CD4-positive, alpha-beta T cell (primary cell): ENCODE data around the gene CFB. TPM values are rescaled to one million over a fixed set of nuclear protein-coding genes. Genes with fewer than 3 reads are reported as not detected.

Source experiments
- ATAC-seq: fragments of 200-7000 bp; cut with Tn5 transposase; one replicate; pipeline ENCODE4 v1.10.0; 2022; ENCODE audit warnings: mild to moderate bottlenecking; ENCODE audit not compliant: poor library complexity
- CTCF ChIA-PET: fragments of 350-600 bp; sonication (Branson Sonifier 250); formaldehyde crosslinking; loops from one replicate; lab custom pipeline; 2021; ENCODE audit warnings: antibody characterized with exemption, inconsistent platforms; lab: Charles Lee
- POLR2A ChIA-PET: fragments of 350-600 bp; sonication (Branson Sonifier 250); formaldehyde crosslinking; loops from one replicate; lab custom pipeline; 2021; ENCODE audit warnings: antibody characterized with exemption, inconsistent platforms; lab: Charles Lee
- DNase-seq, 14 experiments: peaks; one replicate each; pipeline ENCODE4 v3.0.0-alpha.2; 2013 to 2020; ENCODE audit warnings: mixed read lengths in 2 of 14
- H3K27ac ChIP-seq, 2 donors: one replicate each; pipeline versions ENCODE4 v1.5.1 to v1.7.0; 2013; ENCODE audit warnings: low read length in 2 of 2, low read depth in 1 of 2, mild to moderate bottlenecking in 1 of 2
- H3K27me3 ChIP-seq, 2 experiments: 1 replicate in 1 of 2; 2 replicates in 1 of 2; pipeline versions ENCODE4 v1.6.1 to v1.7.0; 2013; ENCODE audit warnings: low read length in 2 of 2, control low read depth in 1 of 2, mild to moderate bottlenecking in 1 of 2, moderate library complexity in 1 of 2; ENCODE audit not compliant: insufficient read depth in 2 of 2, control insufficient read depth in 1 of 2
- H3K36me3 ChIP-seq: one replicate; pipeline ENCODE4 v1.6.1; 2013; ENCODE audit warnings: low read length, control low read depth; ENCODE audit not compliant: insufficient read depth
- H3K4me1 ChIP-seq: one replicate; pipeline ENCODE4 v1.6.1; 2013; ENCODE audit warnings: low read length, control low read depth; ENCODE audit not compliant: insufficient read depth
- H3K4me3 ChIP-seq: one replicate; pipeline ENCODE4 v1.5.1; 2013; ENCODE audit warnings: mild to moderate bottlenecking, low read length, moderate library complexity
- H3K9me3 ChIP-seq, 2 experiments: 1 replicate in 1 of 2; 2 replicates in 1 of 2; pipeline versions ENCODE4 v1.6.1 to v1.7.0; 2013; ENCODE audit warnings: low read length in 2 of 2, mild to moderate bottlenecking in 2 of 2, control low read depth in 1 of 2, moderate library complexity in 1 of 2; ENCODE audit not compliant: control insufficient read depth in 1 of 2, insufficient read depth in 1 of 2
- H3K27ac Mint-ChIP-seq: one replicate; pipeline ENCODE4 v1.8.0; 2020; ENCODE audit warnings: mixed read lengths
- H3K27me3 Mint-ChIP-seq: one replicate; pipeline ENCODE4 v1.8.0; 2021; ENCODE audit warnings: mixed read lengths
- H3K36me3 Mint-ChIP-seq: one replicate; pipeline ENCODE4 v1.8.0; 2021; ENCODE audit warnings: low read depth, mixed read lengths
- H3K4me1 Mint-ChIP-seq: one replicate; pipeline ENCODE4 v1.8.0; 2021; ENCODE audit warnings: low read depth, mixed read lengths
- H3K4me3 Mint-ChIP-seq: one replicate; pipeline ENCODE4 v1.8.0; 2020; ENCODE audit warnings: mild to moderate bottlenecking, mixed read lengths
- H3K9me3 Mint-ChIP-seq: one replicate; pipeline ENCODE4 v1.8.0; 2020; ENCODE audit warnings: mixed read lengths
- CTCF ChIP-seq: fragments of 200-600 bp; IDR thresholded peaks from one replicate; pipeline ENCODE4 v1.8.0; 2022; ENCODE audit warnings: antibody characterized with exemption, mild to moderate bottlenecking
- intact Hi-C, 2 experiments: fragments of 100-400 bp; cut with DNase I in 1 of 2; cut with micrococcal nuclease in 1 of 2; formaldehyde crosslinking; loops; one replicate each; pipeline versions ENCODE4 v1.15.1 to v1.9.0; 2023 to 2025; cut with DNase I, micrococcal nuclease
- total RNA-seq, 174 experiments: library from RNA in 2 of 174; stranded (reverse) in 2 of 174; gene quantifications; one replicate each; pipeline ENCODE4 v1.2.3 and lab custom pipeline; 2021 to 2026

CFB gene
- total RNA-seq, 2 experiments from 2014 or later = 1.5 to 2.2 TPM

- POLR2A ChIA-PET = no interaction called here
- no peak overlapping the region for H3K27ac ChIP-seq
Observed at GRCh38 chr6:31952890-31953289, 7.0 kb downstream of the CFB start.

DNA sequence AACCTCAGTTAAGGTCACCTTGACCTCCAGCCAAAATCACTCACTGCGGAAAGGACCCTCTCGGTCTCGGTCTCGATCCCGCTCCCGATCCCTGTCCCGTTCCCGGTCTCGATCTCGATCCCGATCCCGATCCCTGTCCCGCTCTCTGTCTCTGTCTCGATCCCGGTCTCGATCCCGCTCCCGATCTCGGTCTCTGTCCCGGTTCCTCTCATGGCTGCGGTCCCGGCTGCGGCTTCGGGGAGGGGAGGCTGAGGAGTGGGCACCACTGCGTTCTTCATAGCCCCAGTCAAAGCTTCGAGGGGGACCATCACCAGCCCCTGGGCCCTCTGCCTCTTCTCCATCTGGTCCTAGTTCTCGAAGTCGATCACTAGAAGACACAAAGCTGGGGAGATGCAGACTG, 8.6 kb downstream of the CFB start:
- Histone ChIP-seq H3K27ac (no peak overlapping the region), H3K36me3 (peaks cover 55% of the 10 kb centered on the region), H3K4me1 (peaks cover 19% of the 10 kb centered on the region), H3K9me3 (no peaks in the 10 kb centered on the region), H3K4me3 (no peak overlapping the region), H3K27me3 (no peaks in the 10 kb centered on the region)
- POLR2A ChIA-PET = no interaction called here
- no peak for TF ChIP-seq CTCF
- CTCF ChIA-PET = no interaction called here
- ATAC-seq (no peak), DNase-seq (no peak)
- Mint-ChIP-seq H3K4me3 (no peak overlapping the region), H3K4me1 (peaks cover 26% of the 10 kb centered on the region), H3K27me3 (no peaks in the 10 kb centered on the region), H3K9me3 (no peaks in the 10 kb centered on the region), H3K27ac (no peak overlapping the region), H3K36me3 (peaks cover 71% of the 10 kb centered on the region)
- intact Hi-C loops = loop anchor here in 1 of 2 experiments (5.0 to 10.0 kb wide), 2 partner anchors 272 to 1890 kb away; partner anchors contain the start of genes LY6G5C, POLR1H and PPP1R11

More at GRCh38 chr6:31952890-31953289, 7.0 kb downstream of the CFB start:
- CTCF ChIA-PET = interaction anchor here (0.6 to 2.0 kb wide), 5 partner anchors 11 to 152 kb away, joined by 3 to 7 read pairs (median 4); partner anchors contain the start of genes DXO and EHMT2
- H3K27me3 Mint-ChIP-seq = no peaks in the 10 kb centered on the region
- H3K36me3 ChIP-seq = peaks cover 55% of the 10 kb centered on the region
- H3K9me3 Mint-ChIP-seq = no peaks in the 10 kb centered on the region
- peaks cover 10% of the 10 kb centered on the region for H3K4me1 Mint-ChIP-seq
- DNase-seq (no peak), ATAC-seq (no peak)
- intact Hi-C loops = loop anchor here in 1 of 2 experiments (5.0 to 10.0 kb wide), 2 partner anchors 271 to 1888 kb away; partner anchors contain the start of genes LY6G5C, POLR1H and PPP1R11
- TF ChIP-seq CTCF = no peak
- H3K27me3 ChIP-seq = no peaks in the 10 kb centered on the region
- no peak overlapping the region for H3K4me3 ChIP-seq
- peak overlapping the region; percentile 53 for H3K27ac Mint-ChIP-seq
- no peaks in the 10 kb centered on the region for H3K9me3 ChIP-seq
- peaks cover 6% of the 10 kb centered on the region for H3K4me1 ChIP-seq
- no peak overlapping the region for H3K4me3 Mint-ChIP-seq
- peaks cover 58% of the 10 kb centered on the region for H3K36me3 Mint-ChIP-seq

GRCh38 chr6:31956796-31957195, 10.9 kb downstream of the CFB start:
- no peaks in the 10 kb centered on the region for H3K27me3 Mint-ChIP-seq
- H3K4me3 ChIP-seq = no peak overlapping the region
- ChIA-PET POLR2A (interaction anchor here (3.5 to 5.4 kb wide), 2 partner anchors 14 to 94 kb away, joined by 10 to 102 read pairs; partner anchors contain the start of genes DXO and NEU1), CTCF (no interaction called here)
- H3K9me3 Mint-ChIP-seq = no peaks in the 10 kb centered on the region
- H3K4me1 ChIP-seq = peaks cover 30% of the 10 kb centered on the region
- peak overlapping the region; percentile 97 for H3K27ac Mint-ChIP-seq
- no peak for ATAC-seq
- intact Hi-C loops = loop anchor here (5.0 to 10.0 kb wide), 5 partner anchors 59 to 1892 kb away; partner anchors contain the start of genes AGPAT1 (in 1 of the 2), ATF6B (in 1 of the 2), DDX39B (in 1 of the 2) and EHMT2 (in 1 of the 2)
- no peak for DNase-seq
- H3K27me3 ChIP-seq = no peaks in the 10 kb centered on the region
- peaks cover 38% of the 10 kb centered on the region for H3K4me1 Mint-ChIP-seq
- peaks cover 80% of the 10 kb centered on the region for H3K36me3 Mint-ChIP-seq
- H3K4me3 Mint-ChIP-seq = peak overlapping the region; percentile 96
- H3K27ac ChIP-seq = no peak overlapping the region
- H3K9me3 ChIP-seq = no peaks in the 10 kb centered on the region
- H3K36me3 ChIP-seq = peaks cover 66% of the 10 kb centered on the region
- TF ChIP-seq CTCF = no peak
